GM23338 (cell line): ENCODE results near the gene TMEM106C. TPM values are rescaled to one million over a fixed set of nuclear protein-coding genes. Genes with fewer than 3 reads are reported as not detected.

ENCODE experiments used
- ATAC-seq: fragments of 200-7000 bp; cut with Tn5 transposase; 3 replicates; pipeline ENCODE4 v1.9.1; 2020
- DNase-seq: peaks from one replicate; pipeline ENCODE4 v3.0.0-alpha.2; 2015; ENCODE audit warnings: low spot score
- H2AFZ ChIP-seq: fragments of 200-600 bp; sonication (generic); 2 replicates; pipeline ENCODE4 v1.8.0; 2016; ENCODE audit warnings: antibody characterized with exemption, mild to moderate bottlenecking, moderate library complexity
- H3F3A ChIP-seq: fragments of 200-600 bp; sonication (generic); replicated peaks from 2 replicates; pipeline ENCODE4 v1.8.0; 2017; ENCODE audit warnings: antibody characterized with exemption, mixed run types, low read depth
- H3K27ac ChIP-seq: fragments of 200-600 bp; sonication (generic); 2 replicates; pipeline ENCODE4 v1.6.1; 2016; ENCODE audit warnings: low read depth
- H3K27me3 ChIP-seq: fragments of 200-600 bp; sonication (generic); 2 replicates; pipeline ENCODE4 v1.8.0; 2016; ENCODE audit warnings: mild to moderate bottlenecking, mixed run types, moderate library complexity; ENCODE audit not compliant: insufficient read depth
- H3K36me3 ChIP-seq: fragments of 200-600 bp; sonication (generic); 2 replicates; pipeline ENCODE4 v1.8.0; 2016; ENCODE audit warnings: mild to moderate bottlenecking; ENCODE audit not compliant: insufficient read depth
- H3K4me1 ChIP-seq: fragments of 200-600 bp; sonication (generic); 2 replicates; pipeline ENCODE4 v1.8.0; 2016; ENCODE audit warnings: mild to moderate bottlenecking, moderate library complexity; ENCODE audit not compliant: insufficient read depth
- H3K4me2 ChIP-seq: fragments of 200-600 bp; sonication (generic); 2 replicates; pipeline ENCODE4 v1.7.1; 2017; ENCODE audit warnings: mixed run types
- H3K4me3 ChIP-seq: fragments of 200-600 bp; sonication (generic); 2 replicates; pipeline ENCODE4 v1.6.1; 2016; ENCODE audit warnings: mixed run types
- H3K79me2 ChIP-seq: fragments of 200-600 bp; sonication (generic); replicated peaks from 2 replicates; pipeline ENCODE4 v1.8.0; 2017; ENCODE audit warnings: mild to moderate bottlenecking; ENCODE audit not compliant: insufficient read depth
- H3K9me2 ChIP-seq: fragments of 200-600 bp; sonication (generic); 2 replicates; pipeline ENCODE4 v1.8.0; 2017; ENCODE audit not compliant: insufficient read depth
- H4K20me1 ChIP-seq: fragments of 200-600 bp; sonication (generic); replicated peaks from 2 replicates; pipeline ENCODE4 v1.8.0; 2017; ENCODE audit warnings: mild to moderate bottlenecking; ENCODE audit not compliant: insufficient read depth
- H3K27ac Mint-ChIP-seq: 2 replicates; pipeline ENCODE4 v1.8.0; 2020; ENCODE audit warnings: inconsistent platforms, mild to moderate bottlenecking, moderate library complexity, mixed read lengths
- H3K27me3 Mint-ChIP-seq: 3 replicates; pipeline ENCODE4 v1.8.0; 2022; ENCODE audit warnings: low read depth, mild to moderate bottlenecking, moderate library complexity, mixed read lengths, inconsistent platforms; ENCODE audit not compliant: insufficient read depth, poor library complexity
- H3K36me3 Mint-ChIP-seq: 3 replicates; pipeline ENCODE4 v1.8.0; 2021; ENCODE audit warnings: low read depth, mild to moderate bottlenecking, inconsistent platforms, moderate library complexity, mixed read lengths
- H3K4me1 Mint-ChIP-seq: 3 replicates; pipeline ENCODE4 v1.8.0; 2020; ENCODE audit warnings: mild to moderate bottlenecking, inconsistent platforms, mixed read lengths
- H3K4me3 Mint-ChIP-seq: 3 replicates; pipeline ENCODE4 v1.8.0; 2021; ENCODE audit warnings: moderate library complexity, mild to moderate bottlenecking, inconsistent platforms, mixed read lengths
- H3K9me3 Mint-ChIP-seq: 3 replicates; pipeline ENCODE4 v1.8.0; 2020; ENCODE audit warnings: moderate library complexity, mild to moderate bottlenecking, inconsistent platforms, mixed read lengths
- CREB1 ChIP-seq: fragments of 250-450 bp; sonication (Bioruptor Pico); IDR thresholded peaks from 2 replicates; pipeline ENCODE4 v1.5.0; 2020; ENCODE audit warnings: low read depth, mild to moderate bottlenecking, moderate library complexity
- EZH2 ChIP-seq: fragments of 200-600 bp; sonication (generic); IDR thresholded peaks from one replicate; pipeline ENCODE4 v1.8.0; 2017; ENCODE audit warnings: antibody characterized with exemption, mild to moderate bottlenecking, low read depth; ENCODE audit not compliant: unreplicated experiment
- EZH2phosphoT487 ChIP-seq: fragments of 200-600 bp; sonication (generic); IDR thresholded peaks from one replicate; pipeline ENCODE4 v1.8.1; 2018; ENCODE audit warnings: antibody characterized with exemption; ENCODE audit not compliant: unreplicated experiment
- JUNB ChIP-seq: IDR thresholded peaks from one replicate; pipeline ENCODE4 v1.6.1; 2016; ENCODE audit warnings: antibody characterized with exemption; ENCODE audit not compliant: unreplicated experiment
- NANOG ChIP-seq: IDR thresholded peaks from 2 replicates; pipeline ENCODE4 v1.6.1; 2016; ENCODE audit warnings: antibody characterized with exemption, borderline replicate concordance
- POLR2AphosphoS5 ChIP-seq: IDR thresholded peaks from 2 replicates; pipeline ENCODE4 v1.6.1; 2016; ENCODE audit warnings: antibody characterized with exemption, low read depth
- STAT1 ChIP-seq: IDR thresholded peaks from one replicate; pipeline ENCODE4 v1.6.1; 2016; ENCODE audit warnings: antibody characterized with exemption; ENCODE audit not compliant: unreplicated experiment
- ZNF114 ChIP-seq: fragments of 250-450 bp; sonication (Bioruptor Pico); IDR thresholded peaks from 2 replicates; pipeline ENCODE4 v1.5.0; 2020; ENCODE audit warnings: mild to moderate bottlenecking, moderate library complexity
- ZNF331 ChIP-seq: fragments of 250-450 bp; sonication (Bioruptor Pico); IDR thresholded peaks from 2 replicates; pipeline ENCODE4 v1.5.0; 2020; ENCODE audit warnings: low read depth, mild to moderate bottlenecking, moderate library complexity
- polyA plus RNA-seq: library from polyadenylated mRNA; unstranded; fragments of >200 nt; fragmentation: Nextera tagmentation; extraction: Ambion mirVana; gene quantifications from 2 replicates; pipeline ENCODE4 v1.2.1, GENCODE V29; 2016
- total RNA-seq: library from RNA; depleted of rRNA; stranded (reverse); fragments of >200 nt; shearing (Covaris generic); gene quantifications from 2 replicates; pipeline ENCODE4 v1.2.3, GENCODE V29; 2014
- TF ChIP-seq, protein P1 (sequence below): IDR thresholded peaks from one replicate; pipeline ENCODE4 v1.6.1; 2018; ENCODE audit warnings: antibody characterized with exemption; ENCODE audit not compliant: unreplicated experiment
- TF ChIP-seq, protein P2 (sequence below): IDR thresholded peaks from 2 replicates; pipeline ENCODE4 v1.6.1; 2016; ENCODE audit warnings: antibody characterized with exemption
- TF ChIP-seq, protein P3 (sequence below), 2 experiments: fragments of 200-600 bp in 1 of 2; sonication (generic) in 1 of 2; conservative IDR thresholded peaks; 2 replicates each; pipeline versions ENCODE4 v1.5.1 to v1.6.1; 2016 to 2017; ENCODE audit warnings: antibody characterized with exemption in 2 of 2, low read depth in 2 of 2, mild to moderate bottlenecking in 2 of 2, moderate library complexity in 1 of 2
- TF ChIP-seq, protein P4 (sequence below): fragments of 250-450 bp; sonication (Bioruptor Pico); IDR thresholded peaks from 2 replicates; pipeline ENCODE4 v1.5.0; 2020; ENCODE audit warnings: mild to moderate bottlenecking, moderate library complexity

The TMEM106C gene
- total and polyA plus RNA-seq, 2 experiments from 2014 or later, result 43.5 to 83.7 TPM

DNA sequence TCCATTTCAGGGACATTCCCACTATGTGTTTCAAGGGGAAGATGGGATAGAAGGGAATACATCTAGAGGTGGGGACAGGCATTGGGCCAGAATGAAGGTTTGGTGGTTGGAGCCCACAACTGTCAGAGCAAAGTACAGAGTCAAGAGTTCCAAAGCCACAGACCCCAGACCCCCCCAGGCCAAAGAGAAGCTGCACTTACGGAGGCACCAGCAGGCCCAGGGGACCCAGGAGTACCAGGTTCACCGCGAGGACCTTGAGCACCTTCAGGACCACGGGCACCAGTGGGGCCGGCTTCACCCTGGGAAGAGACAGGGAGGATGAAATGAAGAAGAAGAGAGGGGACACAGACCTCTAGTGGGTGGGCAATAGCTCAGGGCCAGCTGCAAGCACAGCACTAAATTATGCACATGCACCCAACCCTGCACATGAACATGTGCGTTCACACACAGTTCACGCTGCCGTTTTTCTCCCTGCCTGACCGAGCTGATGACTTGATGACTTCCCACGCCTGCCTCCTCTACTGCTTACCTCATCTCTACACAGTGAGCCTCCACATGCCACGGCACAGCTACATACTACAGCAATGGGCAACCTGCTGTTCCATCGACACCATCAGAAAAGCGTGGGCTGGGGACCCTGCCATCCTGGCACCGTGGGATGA lies 24.1 kb downstream of the TMEM106C start:
- Histone ChIP-seq H4K20me1 (no peaks in the 10 kb centered on the region; the same call in 1 of the 2 replicates), H3K27ac (no peak overlapping the region), H3K27me3 (no peaks in the 10 kb centered on the region), H3K9me2 (no peaks in the 10 kb centered on the region), H3K79me2 (no peaks in the 10 kb centered on the region), H3K36me3 (no peaks in the 10 kb centered on the region), H3K4me1 (peaks cover 4% of the 10 kb centered on the region; the same call in 1 of the 2 replicates), H3F3A (no peaks in the 10 kb centered on the region), H2AFZ (no peak overlapping the region), H3K4me2 (no peak overlapping the region), H3K4me3 (no peak overlapping the region)
- H3K9me3 Mint-ChIP-seq, result no peaks in the 10 kb centered on the region
- no peaks in the 10 kb centered on the region; the same call in 2 of the 3 replicates for H3K36me3 Mint-ChIP-seq
- peaks cover 40% of the 10 kb centered on the region for H3K27me3 Mint-ChIP-seq
- DNase-seq (no peak), ATAC-seq (no peak)
- H3K4me1 Mint-ChIP-seq, result peaks cover 15% of the 10 kb centered on the region
- H3K4me3 Mint-ChIP-seq, result no peak overlapping the region
- no peak overlapping the region for H3K27ac Mint-ChIP-seq
- TF ChIP-seq CREB1 (CRISPR knock-in tag) (no peak), NANOG (no peak), JUNB (no peak), EZH2 (no peak), POLR2AphosphoS5 (no peak), ZNF331 (no peak), EZH2phosphoT487 (no peak), STAT1 (no peak), ZNF114 (CRISPR knock-in tag) (no peak)
- TF ChIP-seq, protein P1, sequence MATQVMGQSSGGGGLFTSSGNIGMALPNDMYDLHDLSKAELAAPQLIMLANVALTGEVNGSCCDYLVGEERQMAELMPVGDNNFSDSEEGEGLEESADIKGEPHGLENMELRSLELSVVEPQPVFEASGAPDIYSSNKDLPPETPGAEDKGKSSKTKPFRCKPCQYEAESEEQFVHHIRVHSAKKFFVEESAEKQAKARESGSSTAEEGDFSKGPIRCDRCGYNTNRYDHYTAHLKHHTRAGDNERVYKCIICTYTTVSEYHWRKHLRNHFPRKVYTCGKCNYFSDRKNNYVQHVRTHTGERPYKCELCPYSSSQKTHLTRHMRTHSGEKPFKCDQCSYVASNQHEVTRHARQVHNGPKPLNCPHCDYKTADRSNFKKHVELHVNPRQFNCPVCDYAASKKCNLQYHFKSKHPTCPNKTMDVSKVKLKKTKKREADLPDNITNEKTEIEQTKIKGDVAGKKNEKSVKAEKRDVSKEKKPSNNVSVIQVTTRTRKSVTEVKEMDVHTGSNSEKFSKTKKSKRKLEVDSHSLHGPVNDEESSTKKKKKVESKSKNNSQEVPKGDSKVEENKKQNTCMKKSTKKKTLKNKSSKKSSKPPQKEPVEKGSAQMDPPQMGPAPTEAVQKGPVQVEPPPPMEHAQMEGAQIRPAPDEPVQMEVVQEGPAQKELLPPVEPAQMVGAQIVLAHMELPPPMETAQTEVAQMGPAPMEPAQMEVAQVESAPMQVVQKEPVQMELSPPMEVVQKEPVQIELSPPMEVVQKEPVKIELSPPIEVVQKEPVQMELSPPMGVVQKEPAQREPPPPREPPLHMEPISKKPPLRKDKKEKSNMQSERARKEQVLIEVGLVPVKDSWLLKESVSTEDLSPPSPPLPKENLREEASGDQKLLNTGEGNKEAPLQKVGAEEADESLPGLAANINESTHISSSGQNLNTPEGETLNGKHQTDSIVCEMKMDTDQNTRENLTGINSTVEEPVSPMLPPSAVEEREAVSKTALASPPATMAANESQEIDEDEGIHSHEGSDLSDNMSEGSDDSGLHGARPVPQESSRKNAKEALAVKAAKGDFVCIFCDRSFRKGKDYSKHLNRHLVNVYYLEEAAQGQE, result no peak
- TF ChIP-seq, protein P2, sequence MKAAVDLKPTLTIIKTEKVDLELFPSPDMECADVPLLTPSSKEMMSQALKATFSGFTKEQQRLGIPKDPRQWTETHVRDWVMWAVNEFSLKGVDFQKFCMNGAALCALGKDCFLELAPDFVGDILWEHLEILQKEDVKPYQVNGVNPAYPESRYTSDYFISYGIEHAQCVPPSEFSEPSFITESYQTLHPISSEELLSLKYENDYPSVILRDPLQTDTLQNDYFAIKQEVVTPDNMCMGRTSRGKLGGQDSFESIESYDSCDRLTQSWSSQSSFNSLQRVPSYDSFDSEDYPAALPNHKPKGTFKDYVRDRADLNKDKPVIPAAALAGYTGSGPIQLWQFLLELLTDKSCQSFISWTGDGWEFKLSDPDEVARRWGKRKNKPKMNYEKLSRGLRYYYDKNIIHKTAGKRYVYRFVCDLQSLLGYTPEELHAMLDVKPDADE, result no peak
- TF ChIP-seq, protein P3, sequence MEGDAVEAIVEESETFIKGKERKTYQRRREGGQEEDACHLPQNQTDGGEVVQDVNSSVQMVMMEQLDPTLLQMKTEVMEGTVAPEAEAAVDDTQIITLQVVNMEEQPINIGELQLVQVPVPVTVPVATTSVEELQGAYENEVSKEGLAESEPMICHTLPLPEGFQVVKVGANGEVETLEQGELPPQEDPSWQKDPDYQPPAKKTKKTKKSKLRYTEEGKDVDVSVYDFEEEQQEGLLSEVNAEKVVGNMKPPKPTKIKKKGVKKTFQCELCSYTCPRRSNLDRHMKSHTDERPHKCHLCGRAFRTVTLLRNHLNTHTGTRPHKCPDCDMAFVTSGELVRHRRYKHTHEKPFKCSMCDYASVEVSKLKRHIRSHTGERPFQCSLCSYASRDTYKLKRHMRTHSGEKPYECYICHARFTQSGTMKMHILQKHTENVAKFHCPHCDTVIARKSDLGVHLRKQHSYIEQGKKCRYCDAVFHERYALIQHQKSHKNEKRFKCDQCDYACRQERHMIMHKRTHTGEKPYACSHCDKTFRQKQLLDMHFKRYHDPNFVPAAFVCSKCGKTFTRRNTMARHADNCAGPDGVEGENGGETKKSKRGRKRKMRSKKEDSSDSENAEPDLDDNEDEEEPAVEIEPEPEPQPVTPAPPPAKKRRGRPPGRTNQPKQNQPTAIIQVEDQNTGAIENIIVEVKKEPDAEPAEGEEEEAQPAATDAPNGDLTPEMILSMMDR (conservative IDR thresholded peaks at IDR 0.05; ENCODE audit: low read depth in 2 of 2), result no peak
- TF ChIP-seq, protein P4, sequence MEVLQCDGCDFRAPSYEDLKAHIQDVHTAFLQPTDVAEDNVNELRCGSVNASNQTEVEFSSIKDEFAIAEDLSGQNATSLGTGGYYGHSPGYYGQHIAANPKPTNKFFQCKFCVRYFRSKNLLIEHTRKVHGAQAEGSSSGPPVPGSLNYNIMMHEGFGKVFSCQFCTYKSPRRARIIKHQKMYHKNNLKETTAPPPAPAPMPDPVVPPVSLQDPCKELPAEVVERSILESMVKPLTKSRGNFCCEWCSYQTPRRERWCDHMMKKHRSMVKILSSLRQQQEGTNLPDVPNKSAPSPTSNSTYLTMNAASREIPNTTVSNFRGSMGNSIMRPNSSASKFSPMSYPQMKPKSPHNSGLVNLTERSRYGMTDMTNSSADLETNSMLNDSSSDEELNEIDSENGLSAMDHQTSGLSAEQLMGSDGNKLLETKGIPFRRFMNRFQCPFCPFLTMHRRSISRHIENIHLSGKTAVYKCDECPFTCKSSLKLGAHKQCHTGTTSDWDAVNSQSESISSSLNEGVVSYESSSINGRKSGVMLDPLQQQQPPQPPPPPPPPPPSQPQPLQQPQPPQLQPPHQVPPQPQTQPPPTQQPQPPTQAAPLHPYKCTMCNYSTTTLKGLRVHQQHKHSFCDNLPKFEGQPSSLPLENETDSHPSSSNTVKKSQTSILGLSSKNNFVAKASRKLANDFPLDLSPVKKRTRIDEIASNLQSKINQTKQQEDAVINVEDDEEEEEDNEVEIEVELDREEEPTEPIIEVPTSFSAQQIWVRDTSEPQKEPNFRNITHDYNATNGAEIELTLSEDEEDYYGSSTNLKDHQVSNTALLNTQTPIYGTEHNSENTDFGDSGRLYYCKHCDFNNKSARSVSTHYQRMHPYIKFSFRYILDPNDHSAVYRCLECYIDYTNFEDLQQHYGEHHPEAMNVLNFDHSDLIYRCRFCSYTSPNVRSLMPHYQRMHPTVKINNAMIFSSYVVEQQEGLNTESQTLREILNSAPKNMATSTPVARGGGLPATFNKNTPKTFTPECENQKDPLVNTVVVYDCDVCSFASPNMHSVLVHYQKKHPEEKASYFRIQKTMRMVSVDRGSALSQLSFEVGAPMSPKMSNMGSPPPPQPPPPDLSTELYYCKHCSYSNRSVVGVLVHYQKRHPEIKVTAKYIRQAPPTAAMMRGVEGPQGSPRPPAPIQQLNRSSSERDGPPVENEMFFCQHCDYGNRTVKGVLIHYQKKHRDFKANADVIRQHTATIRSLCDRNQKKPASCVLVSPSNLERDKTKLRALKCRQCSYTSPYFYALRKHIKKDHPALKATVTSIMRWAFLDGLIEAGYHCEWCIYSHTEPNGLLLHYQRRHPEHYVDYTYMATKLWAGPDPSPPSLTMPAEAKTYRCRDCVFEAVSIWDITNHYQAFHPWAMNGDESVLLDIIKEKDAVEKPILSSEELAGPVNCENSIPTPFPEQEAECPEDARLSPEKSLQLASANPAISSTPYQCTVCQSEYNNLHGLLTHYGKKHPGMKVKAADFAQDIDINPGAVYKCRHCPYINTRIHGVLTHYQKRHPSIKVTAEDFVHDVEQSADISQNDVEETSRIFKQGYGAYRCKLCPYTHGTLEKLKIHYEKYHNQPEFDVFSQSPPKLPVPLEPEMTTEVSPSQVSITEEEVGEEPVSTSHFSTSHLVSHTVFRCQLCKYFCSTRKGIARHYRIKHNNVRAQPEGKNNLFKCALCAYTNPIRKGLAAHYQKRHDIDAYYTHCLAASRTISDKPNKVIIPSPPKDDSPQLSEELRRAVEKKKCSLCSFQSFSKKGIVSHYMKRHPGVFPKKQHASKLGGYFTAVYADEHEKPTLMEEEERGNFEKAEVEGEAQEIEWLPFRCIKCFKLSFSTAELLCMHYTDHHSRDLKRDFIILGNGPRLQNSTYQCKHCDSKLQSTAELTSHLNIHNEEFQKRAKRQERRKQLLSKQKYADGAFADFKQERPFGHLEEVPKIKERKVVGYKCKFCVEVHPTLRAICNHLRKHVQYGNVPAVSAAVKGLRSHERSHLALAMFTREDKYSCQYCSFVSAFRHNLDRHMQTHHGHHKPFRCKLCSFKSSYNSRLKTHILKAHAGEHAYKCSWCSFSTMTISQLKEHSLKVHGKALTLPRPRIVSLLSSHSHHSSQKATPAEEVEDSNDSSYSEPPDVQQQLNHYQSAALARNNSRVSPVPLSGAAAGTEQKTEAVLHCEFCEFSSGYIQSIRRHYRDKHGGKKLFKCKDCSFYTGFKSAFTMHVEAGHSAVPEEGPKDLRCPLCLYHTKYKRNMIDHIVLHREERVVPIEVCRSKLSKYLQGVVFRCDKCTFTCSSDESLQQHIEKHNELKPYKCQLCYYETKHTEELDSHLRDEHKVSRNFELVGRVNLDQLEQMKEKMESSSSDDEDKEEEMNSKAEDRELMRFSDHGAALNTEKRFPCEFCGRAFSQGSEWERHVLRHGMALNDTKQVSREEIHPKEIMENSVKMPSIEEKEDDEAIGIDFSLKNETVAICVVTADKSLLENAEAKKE (CRISPR knock-in tag), result no peak
